GM12878 (cell line): ENCODE results near the gene CDCA5. TPM values are rescaled to one million over a fixed set of nuclear protein-coding genes. Genes with fewer than 3 reads are reported as not detected.

Source experiments
- CEBPB ChIP-seq, 2 experiments: fragments of 150-350 bp in 1 of 2; IDR thresholded peaks; 2 replicates each; pipeline ENCODE4 v1.6.1; 2012 to 2014; ENCODE audit warnings: low read depth in 2 of 2, low read length in 2 of 2, borderline replicate concordance in 1 of 2, inconsistent platforms in 1 of 2
- CHD2 ChIP-seq: IDR thresholded peaks from 2 replicates; pipeline ENCODE4 v1.6.1; 2011; ENCODE audit warnings: low read depth, low read length, improper control_type of control experiment, borderline replicate concordance
- CREM ChIP-seq: IDR thresholded peaks from 2 replicates; pipeline ENCODE4 v1.6.1; 2014; ENCODE audit warnings: antibody characterized with exemption, low read depth
- HCFC1 ChIP-seq: fragments of 150-350 bp; IDR thresholded peaks from 2 replicates; pipeline ENCODE4 v1.6.1; 2014; ENCODE audit warnings: low read length
- IKZF1 ChIP-seq: fragments of 450-650 bp; conservative IDR thresholded peaks from 2 replicates; pipeline ENCODE4 v1.6.1; 2017; ENCODE audit warnings: antibody characterized with exemption, mild to moderate bottlenecking
- JUND ChIP-seq: IDR thresholded peaks from 2 replicates; pipeline ENCODE4 v1.6.1; 2012; ENCODE audit warnings: low read depth, mild to moderate bottlenecking, low read length, improper control_type of control experiment, moderate library complexity
- PAX5 ChIP-seq: IDR thresholded peaks from 2 replicates; pipeline ENCODE4 v1.6.1; 2011; ENCODE audit warnings: low read depth, low read length, borderline replicate concordance
- SMC3 ChIP-seq: IDR thresholded peaks from 2 replicates; pipeline ENCODE4 v1.6.1; 2011; ENCODE audit warnings: low read length, improper control_type of control experiment, borderline replicate concordance
- ZBTB40 ChIP-seq: fragments of 450-650 bp; IDR thresholded peaks from 2 replicates; pipeline ENCODE4 v1.6.1; 2016; ENCODE audit warnings: mild to moderate bottlenecking, moderate library complexity, borderline replicate concordance
- ZNF687 ChIP-seq: fragments of 450-650 bp; IDR thresholded peaks from 2 replicates; pipeline ENCODE4 v1.6.1; 2017; ENCODE audit warnings: mild to moderate bottlenecking, moderate library complexity
- polyA plus RNA-seq, 11 experiments: library from polyadenylated mRNA; depleted of rRNA in 4 of 11; unstranded in 6 of 11; stranded (reverse) in 5 of 11; fragments of >200 nt; fragmentation: Nextera tagmentation in 4 of 11; fragmentation: Illumina TruSeq in 1 of 11; extraction: Ambion mirVana in 4 of 11; extraction: Trizol in 1 of 11; gene quantifications; 1 replicate in 1 of 11; 2 replicates in 10 of 11; pipeline versions ENCODE4 v1.2.1 to v1.2.3, GENCODE V29; 2011 to 2016; ENCODE audit warnings: inconsistent platforms in 2 of 11, missing spikeins in 2 of 11, low read depth in 1 of 11
- total RNA-seq, 4 experiments: library from RNA; depleted of rRNA in 3 of 4; stranded (reverse); fragments of >200 nt in 3 of 4; fragmentation: Illumina TruSeq in 1 of 4; extraction: Trizol in 1 of 4; gene quantifications; 2 replicates each; pipeline versions ENCODE4 v1.2.1 to v1.2.3, GENCODE V29; 2013 to 2021
- TF ChIP-seq, protein P1 (sequence below): IDR thresholded peaks from 2 replicates; pipeline ENCODE4 v1.6.1; 2011; ENCODE audit warnings: low read depth, mild to moderate bottlenecking, low read length, moderate library complexity, borderline replicate concordance; ENCODE audit errors: extremely low read depth
- TF ChIP-seq, protein P2 (sequence below): fragments of 450-650 bp; IDR thresholded peaks from 2 replicates; pipeline ENCODE4 v1.6.1; 2017; ENCODE audit warnings: mild to moderate bottlenecking, moderate library complexity
- TF ChIP-seq, protein P3 (sequence below): fragments of 450-650 bp; IDR thresholded peaks from 2 replicates; pipeline ENCODE4 v1.6.1; 2017; ENCODE audit warnings: low read depth, mild to moderate bottlenecking, moderate library complexity

Gene CDCA5
- total and polyA plus RNA-seq, 10 of the 15 experiments (the other 5 are each of a cell fraction or from before 2014, with no cell fraction given) = 21.2 to 107 (median 64.9) TPM

DNA sequence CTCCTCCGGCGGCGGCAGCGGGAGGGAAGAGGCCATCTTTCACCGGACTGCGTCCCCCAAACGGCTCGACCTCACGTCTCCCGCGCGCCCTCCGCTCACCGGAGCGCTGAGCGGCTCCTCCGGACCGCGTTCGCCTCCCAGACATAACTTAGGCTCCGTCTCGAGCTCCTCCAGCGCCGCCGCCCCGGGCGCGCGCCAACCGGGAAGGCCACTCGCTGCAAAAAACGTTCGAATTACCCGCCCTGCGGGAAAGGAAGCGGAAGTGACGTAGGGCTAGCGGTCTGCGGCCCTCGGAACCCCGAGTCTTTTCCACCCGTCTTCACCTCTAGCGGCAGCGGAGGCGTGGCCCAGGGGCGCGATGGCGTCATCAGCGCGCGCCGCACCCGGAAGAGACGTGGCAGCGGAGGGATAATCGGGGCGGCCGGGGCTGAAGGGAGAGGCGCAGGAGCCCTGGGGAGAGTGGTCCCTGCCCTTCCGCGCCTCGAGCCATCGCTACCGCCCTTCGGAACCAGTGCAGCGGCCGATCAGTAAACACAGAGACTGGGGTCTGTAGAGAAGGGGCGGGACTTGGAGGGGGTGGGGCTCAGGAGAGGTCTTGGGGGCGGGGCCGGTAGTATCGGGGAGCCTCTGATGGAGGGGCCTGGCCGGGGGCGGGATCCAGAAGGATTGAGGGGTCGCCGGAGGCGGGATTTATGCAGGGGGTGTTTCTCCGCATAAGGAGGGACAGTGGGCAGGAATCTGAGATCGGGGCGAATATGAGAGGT, at the start of gene CDCA5, which contains the start of gene ZFPL1 (continued):
- peak; percentile 96 for TF ChIP-seq ZBTB40
- peak; percentile 100 for TF ChIP-seq CREM
- TF ChIP-seq HCFC1 = peak; percentile 80
- TF ChIP-seq, protein P1, sequence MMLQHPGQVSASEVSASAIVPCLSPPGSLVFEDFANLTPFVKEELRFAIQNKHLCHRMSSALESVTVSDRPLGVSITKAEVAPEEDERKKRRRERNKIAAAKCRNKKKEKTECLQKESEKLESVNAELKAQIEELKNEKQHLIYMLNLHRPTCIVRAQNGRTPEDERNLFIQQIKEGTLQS = peak; percentile 87; the same call in 1 of the 2 replicates
- TF ChIP-seq, protein P2, sequence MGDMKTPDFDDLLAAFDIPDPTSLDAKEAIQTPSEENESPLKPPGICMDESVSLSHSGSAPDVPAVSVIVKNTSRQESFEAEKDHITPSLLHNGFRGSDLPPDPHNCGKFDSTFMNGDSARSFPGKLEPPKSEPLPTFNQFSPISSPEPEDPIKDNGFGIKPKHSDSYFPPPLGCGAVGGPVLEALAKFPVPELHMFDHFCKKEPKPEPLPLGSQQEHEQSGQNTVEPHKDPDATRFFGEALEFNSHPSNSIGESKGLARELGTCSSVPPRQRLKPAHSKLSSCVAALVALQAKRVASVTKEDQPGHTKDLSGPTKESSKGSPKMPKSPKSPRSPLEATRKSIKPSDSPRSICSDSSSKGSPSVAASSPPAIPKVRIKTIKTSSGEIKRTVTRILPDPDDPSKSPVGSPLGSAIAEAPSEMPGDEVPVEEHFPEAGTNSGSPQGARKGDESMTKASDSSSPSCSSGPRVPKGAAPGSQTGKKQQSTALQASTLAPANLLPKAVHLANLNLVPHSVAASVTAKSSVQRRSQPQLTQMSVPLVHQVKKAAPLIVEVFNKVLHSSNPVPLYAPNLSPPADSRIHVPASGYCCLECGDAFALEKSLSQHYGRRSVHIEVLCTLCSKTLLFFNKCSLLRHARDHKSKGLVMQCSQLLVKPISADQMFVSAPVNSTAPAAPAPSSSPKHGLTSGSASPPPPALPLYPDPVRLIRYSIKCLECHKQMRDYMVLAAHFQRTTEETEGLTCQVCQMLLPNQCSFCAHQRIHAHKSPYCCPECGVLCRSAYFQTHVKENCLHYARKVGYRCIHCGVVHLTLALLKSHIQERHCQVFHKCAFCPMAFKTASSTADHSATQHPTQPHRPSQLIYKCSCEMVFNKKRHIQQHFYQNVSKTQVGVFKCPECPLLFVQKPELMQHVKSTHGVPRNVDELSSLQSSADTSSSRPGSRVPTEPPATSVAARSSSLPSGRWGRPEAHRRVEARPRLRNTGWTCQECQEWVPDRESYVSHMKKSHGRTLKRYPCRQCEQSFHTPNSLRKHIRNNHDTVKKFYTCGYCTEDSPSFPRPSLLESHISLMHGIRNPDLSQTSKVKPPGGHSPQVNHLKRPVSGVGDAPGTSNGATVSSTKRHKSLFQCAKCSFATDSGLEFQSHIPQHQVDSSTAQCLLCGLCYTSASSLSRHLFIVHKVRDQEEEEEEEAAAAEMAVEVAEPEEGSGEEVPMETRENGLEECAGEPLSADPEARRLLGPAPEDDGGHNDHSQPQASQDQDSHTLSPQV = no peak
- no peak for TF ChIP-seq SMC3
- TF ChIP-seq CHD2 = peak; percentile 92
- peak; percentile 47; the same call in 1 of the 2 replicates for TF ChIP-seq JUND
- TF ChIP-seq CEBPB (IDR thresholded peaks at IDR 0.05; ENCODE audit: borderline replicate concordance in 1 of 2, low read depth in 2 of 2, low read length in 2 of 2) = no peak
- TF ChIP-seq PAX5 = peak; percentile 34; the same call in 1 of the 2 replicates
- 0 out of 2 replicates have a peak, but pooled peaks have one; percentile 25 for TF ChIP-seq ZNF687
- TF ChIP-seq, protein P3, sequence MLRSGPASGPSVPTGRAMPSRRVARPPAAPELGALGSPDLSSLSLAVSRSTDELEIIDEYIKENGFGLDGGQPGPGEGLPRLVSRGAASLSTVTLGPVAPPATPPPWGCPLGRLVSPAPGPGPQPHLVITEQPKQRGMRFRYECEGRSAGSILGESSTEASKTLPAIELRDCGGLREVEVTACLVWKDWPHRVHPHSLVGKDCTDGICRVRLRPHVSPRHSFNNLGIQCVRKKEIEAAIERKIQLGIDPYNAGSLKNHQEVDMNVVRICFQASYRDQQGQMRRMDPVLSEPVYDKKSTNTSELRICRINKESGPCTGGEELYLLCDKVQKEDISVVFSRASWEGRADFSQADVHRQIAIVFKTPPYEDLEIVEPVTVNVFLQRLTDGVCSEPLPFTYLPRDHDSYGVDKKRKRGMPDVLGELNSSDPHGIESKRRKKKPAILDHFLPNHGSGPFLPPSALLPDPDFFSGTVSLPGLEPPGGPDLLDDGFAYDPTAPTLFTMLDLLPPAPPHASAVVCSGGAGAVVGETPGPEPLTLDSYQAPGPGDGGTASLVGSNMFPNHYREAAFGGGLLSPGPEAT = peak; percentile 95
- TF ChIP-seq IKZF1 = peak; percentile 77
